Prostate gland (tissue), 2 donors: ENCODE measurements around the gene CFAP97D2.

Experiments
- POLR2AphosphoS5 ChIP-seq: sonication (generic); formaldehyde crosslinking; IDR thresholded peaks from one replicate; pipeline ENCODE4 v1.6.1; 2017; ENCODE audit warnings: antibody characterized with exemption
- TF ChIP-seq, protein P1 (sequence below), 4 experiments: fragments of 200-600 bp in 2 of 4; fragments of 450-650 bp in 2 of 4; sonication (generic) in 2 of 4; IDR thresholded peaks; 1 replicate in 3 of 4; 2 replicates in 1 of 4; pipeline ENCODE4 v1.5.1; 2016 to 2019; ENCODE audit warnings: antibody characterized with exemption in 4 of 4, mild to moderate bottlenecking in 2 of 4, moderate library complexity in 2 of 4

DNA sequence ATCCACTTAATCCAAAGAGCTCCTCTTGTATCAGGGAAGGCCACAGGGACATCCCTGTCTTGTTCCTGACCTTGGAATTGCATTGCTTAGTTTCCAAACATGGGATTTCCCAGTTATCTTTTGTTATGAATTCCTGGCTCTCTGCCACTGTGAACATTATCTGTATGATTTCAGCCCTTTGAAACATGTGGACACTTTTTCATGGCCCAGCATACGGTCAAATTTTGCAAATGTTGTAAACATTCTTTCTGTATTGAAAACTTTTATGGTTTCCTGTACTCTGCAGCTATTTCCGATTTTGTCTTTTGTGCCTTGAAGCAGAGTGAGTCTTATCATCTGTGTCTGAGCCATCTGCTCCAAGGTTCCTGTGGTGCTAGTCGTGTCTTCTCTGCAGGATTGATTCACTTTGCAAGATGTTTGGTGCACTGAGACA, 4.5 kb upstream of the CFAP97D2 start:
- no peak for TF ChIP-seq POLR2AphosphoS5
- TF ChIP-seq, protein P1, sequence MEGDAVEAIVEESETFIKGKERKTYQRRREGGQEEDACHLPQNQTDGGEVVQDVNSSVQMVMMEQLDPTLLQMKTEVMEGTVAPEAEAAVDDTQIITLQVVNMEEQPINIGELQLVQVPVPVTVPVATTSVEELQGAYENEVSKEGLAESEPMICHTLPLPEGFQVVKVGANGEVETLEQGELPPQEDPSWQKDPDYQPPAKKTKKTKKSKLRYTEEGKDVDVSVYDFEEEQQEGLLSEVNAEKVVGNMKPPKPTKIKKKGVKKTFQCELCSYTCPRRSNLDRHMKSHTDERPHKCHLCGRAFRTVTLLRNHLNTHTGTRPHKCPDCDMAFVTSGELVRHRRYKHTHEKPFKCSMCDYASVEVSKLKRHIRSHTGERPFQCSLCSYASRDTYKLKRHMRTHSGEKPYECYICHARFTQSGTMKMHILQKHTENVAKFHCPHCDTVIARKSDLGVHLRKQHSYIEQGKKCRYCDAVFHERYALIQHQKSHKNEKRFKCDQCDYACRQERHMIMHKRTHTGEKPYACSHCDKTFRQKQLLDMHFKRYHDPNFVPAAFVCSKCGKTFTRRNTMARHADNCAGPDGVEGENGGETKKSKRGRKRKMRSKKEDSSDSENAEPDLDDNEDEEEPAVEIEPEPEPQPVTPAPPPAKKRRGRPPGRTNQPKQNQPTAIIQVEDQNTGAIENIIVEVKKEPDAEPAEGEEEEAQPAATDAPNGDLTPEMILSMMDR (IDR thresholded peaks at IDR 0.05), result no peak
